Body of pancreas (tissue), 4 donors: ENCODE measurements around the gene C8G. TPM values are rescaled to one million over a fixed set of nuclear protein-coding genes. Genes with fewer than 3 reads are reported as not detected.

Experiments
- ATAC-seq: fragments of 150-250 bp; one replicate; pipeline ENCODE4 v1.9.1; 2016
- DNase-seq, 4 donors: peaks; one replicate each; pipeline ENCODE4 v3.0.0-alpha.2; 2019
- H3K27ac ChIP-seq, 4 donors: fragments of 200-600 bp; sonication (generic); 1 replicate in 3 of 4; 2 replicates in 1 of 4; pipeline versions ENCODE4 v1.5.1 to v1.6.1; 2016 to 2019; ENCODE audit warnings: mild to moderate bottlenecking in 1 of 4, mixed read lengths in 1 of 4, moderate library complexity in 1 of 4
- H3K27me3 ChIP-seq, 2 donors: fragments of 200-600 bp; sonication (generic); one replicate each; pipeline ENCODE4 v1.6.0; 2016; ENCODE audit warnings: mild to moderate bottlenecking in 1 of 2
- H3K36me3 ChIP-seq, 2 donors: fragments of 200-600 bp; sonication (generic); replicated peaks in 1 of 2; 2 replicates each; pipeline ENCODE4 v1.5.1; 2016; ENCODE audit warnings: low read depth in 2 of 2; ENCODE audit not compliant: insufficient read depth in 1 of 2
- H3K4me1 ChIP-seq: fragments of 200-600 bp; sonication (generic); one replicate; pipeline ENCODE4 v1.6.0; 2016
- H3K4me3 ChIP-seq, 2 donors: fragments of 200-600 bp; sonication (generic); 1 replicate in 1 of 2; 2 replicates in 1 of 2; pipeline ENCODE4 v1.5.1; 2016 to 2019
- H3K9me3 ChIP-seq, 3 donors: fragments of 200-600 bp; sonication (generic); 1 replicate in 2 of 3; 2 replicates in 1 of 3; pipeline ENCODE4 v1.5.1; 2016
- POLR2A ChIP-seq, 3 donors: fragments of 450-650 bp; IDR thresholded peaks; one replicate each; pipeline ENCODE4 v1.6.1; 2016; ENCODE audit warnings: antibody characterized with exemption in 3 of 3, mild to moderate bottlenecking in 2 of 3
- WGBS, 2 donors: methylation state at CpG; one replicate each; pipeline ENCODE4 v1.1.5; 2017; 5-methylcytosine and 5-hydroxymethylcytosine counted together
- intact Hi-C: fragments of 100-400 bp; cut with DNase I; formaldehyde crosslinking; loops from one replicate; pipeline ENCODE4 v1.15.1; 2023
- total RNA-seq, 2 donors: library from RNA; depleted of rRNA; stranded (reverse); fragments of >200 nt; gene quantifications; one replicate each; pipeline ENCODE4 v1.1.0, GENCODE V29; 2016
- TF ChIP-seq, protein P1 (sequence below), 7 experiments: fragments of 450-650 bp in 4 of 7; fragments of 200-600 bp in 3 of 7; sonication (generic) in 3 of 7; IDR thresholded peaks; one replicate each; pipeline ENCODE4 v1.5.1; 2016 to 2019; ENCODE audit warnings: antibody characterized with exemption in 7 of 7

The C8G gene
- total RNA-seq, 2 donors from 2014 or later, result not detected

GRCh38 chr9:136983167-136983566 lies 38.1 kb downstream of the C8G start:
- Histone ChIP-seq H3K4me3 (no peak overlapping the region), H3K4me1 (peaks cover 6% of the 10 kb centered on the region), H3K27me3 (peaks cover 0 to 5% of the 10 kb centered on the region in 2 donors), H3K9me3 (no peaks in the 10 kb centered on the region), H3K27ac (no peak overlapping the region), H3K36me3 (no peaks in the 10 kb centered on the region)
- intact Hi-C loops, result no loop called here
- no peak for DNase-seq
- WGBS, 2 donors, result 69 to 77% methylated on average over 3 to 9 of the region's 9 CpGs
- TF ChIP-seq POLR2A (IDR thresholded peaks at IDR 0.05), result no peak
- TF ChIP-seq, protein P1, sequence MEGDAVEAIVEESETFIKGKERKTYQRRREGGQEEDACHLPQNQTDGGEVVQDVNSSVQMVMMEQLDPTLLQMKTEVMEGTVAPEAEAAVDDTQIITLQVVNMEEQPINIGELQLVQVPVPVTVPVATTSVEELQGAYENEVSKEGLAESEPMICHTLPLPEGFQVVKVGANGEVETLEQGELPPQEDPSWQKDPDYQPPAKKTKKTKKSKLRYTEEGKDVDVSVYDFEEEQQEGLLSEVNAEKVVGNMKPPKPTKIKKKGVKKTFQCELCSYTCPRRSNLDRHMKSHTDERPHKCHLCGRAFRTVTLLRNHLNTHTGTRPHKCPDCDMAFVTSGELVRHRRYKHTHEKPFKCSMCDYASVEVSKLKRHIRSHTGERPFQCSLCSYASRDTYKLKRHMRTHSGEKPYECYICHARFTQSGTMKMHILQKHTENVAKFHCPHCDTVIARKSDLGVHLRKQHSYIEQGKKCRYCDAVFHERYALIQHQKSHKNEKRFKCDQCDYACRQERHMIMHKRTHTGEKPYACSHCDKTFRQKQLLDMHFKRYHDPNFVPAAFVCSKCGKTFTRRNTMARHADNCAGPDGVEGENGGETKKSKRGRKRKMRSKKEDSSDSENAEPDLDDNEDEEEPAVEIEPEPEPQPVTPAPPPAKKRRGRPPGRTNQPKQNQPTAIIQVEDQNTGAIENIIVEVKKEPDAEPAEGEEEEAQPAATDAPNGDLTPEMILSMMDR (IDR thresholded peaks at IDR 0.05), result no peak
- no peak for ATAC-seq

GRCh38 chr9:136983656-136984314 lies 38.7 kb downstream of the C8G start:
- ATAC-seq (no peak), DNase-seq (no peak)
- H3K27me3 ChIP-seq, result peaks cover 0 to 5% of the 10 kb centered on the region in 2 donors
- TF ChIP-seq, protein P1 (IDR thresholded peaks at IDR 0.05), result no peak
- no peak for TF ChIP-seq POLR2A (IDR thresholded peaks at IDR 0.05)
- H3K9me3 ChIP-seq, result no peaks in the 10 kb centered on the region
- intact Hi-C loops, result no loop called here
- no peak overlapping the region for H3K4me3 ChIP-seq
- peaks cover 6% of the 10 kb centered on the region for H3K4me1 ChIP-seq
- no peak overlapping the region for H3K27ac ChIP-seq
- WGBS, 2 donors, result 76 to 80% methylated on average over 8 to 11 of the region's 11 CpGs
- no peaks in the 10 kb centered on the region for H3K36me3 ChIP-seq

DNA sequence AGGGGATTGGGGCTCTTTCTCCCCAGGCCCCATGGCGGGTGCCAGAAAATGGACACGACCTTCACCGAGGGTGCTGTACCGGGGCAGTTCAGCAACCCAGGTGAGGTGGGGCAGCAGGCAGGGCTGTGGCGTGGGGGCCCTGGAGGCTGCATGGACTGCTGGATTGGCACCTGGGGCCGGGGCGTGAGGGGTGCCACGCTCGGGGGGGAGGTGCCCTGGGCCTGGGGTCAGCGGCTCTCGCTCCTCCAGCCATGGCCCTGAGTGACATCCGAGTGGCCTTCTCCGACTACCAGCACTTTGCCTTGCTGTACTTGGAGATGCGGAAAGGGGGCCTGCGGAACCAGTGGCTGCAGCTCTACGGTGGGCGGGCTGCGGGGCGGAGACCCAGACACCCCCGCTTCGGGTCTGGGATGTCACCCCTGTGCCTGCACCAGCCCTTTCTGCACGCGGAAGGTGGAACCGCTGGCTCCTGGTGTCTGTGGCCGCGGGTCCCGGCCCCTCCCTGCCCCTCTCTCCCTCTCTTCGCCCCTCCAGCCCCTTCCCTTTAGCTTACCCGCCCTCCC lies 39.5 kb downstream of the C8G start:
- Histone ChIP-seq H3K4me3 (no peak overlapping the region), H3K9me3 (no peaks in the 10 kb centered on the region), H3K27me3 (peaks cover 0 to 5% of the 10 kb centered on the region in 2 donors), H3K36me3 (no peaks in the 10 kb centered on the region), H3K27ac (no peak overlapping the region), H3K4me1 (peaks cover 6% of the 10 kb centered on the region)
- DNase-seq (no peak), ATAC-seq (no peak)
- TF ChIP-seq, protein P1 (IDR thresholded peaks at IDR 0.05), result no peak
- WGBS, 2 donors, result 52 to 53% methylated on average over 15 to 25 of the region's 29 CpGs
- intact Hi-C loops, result no loop called here

DNA sequence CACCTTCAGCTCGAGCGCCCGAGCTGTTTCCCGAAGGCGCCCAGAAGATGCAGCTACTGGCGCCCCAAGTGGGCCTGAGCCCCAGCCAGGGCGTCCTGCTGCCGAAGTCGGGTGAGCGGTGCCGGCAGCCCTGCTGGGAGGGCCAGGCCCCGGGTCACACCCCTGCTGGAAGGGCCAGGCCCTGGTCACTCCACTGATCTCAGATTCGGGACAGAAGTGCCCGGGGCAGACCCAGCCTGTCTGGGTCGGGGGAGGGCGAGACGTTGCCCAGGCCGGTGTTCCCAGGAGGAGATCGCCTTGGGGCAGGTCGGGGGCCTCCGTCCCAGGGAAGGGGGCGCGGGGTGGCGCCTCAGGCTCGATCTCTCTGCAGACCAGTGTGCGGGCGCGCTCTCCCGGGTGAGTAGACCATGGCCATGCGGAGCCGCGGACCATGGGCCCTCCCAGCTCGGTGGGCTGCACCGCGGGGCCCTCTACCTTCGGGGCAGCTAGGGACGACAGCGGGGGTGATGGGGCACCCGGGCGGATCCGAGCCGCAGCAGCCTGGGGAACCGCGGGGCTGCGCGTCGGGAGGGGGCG lies 40.1 kb downstream of the C8G start:
- intact Hi-C loops, result no loop called here
- ATAC-seq (no peak), DNase-seq (no peak)
- Histone ChIP-seq H3K27ac (no peak overlapping the region), H3K36me3 (no peaks in the 10 kb centered on the region), H3K27me3 (peaks cover 0 to 5% of the 10 kb centered on the region in 2 donors), H3K4me1 (peaks cover 6% of the 10 kb centered on the region), H3K9me3 (no peaks in the 10 kb centered on the region), H3K4me3 (no peak overlapping the region)
- TF ChIP-seq POLR2A (IDR thresholded peaks at IDR 0.05), result no peak
- TF ChIP-seq, protein P1 (IDR thresholded peaks at IDR 0.05), result no peak
- 15 to 33% methylated on average over 12 to 34 of the region's 48 CpGs for WGBS, 2 donors
